ENCODE measurements around the gene TRMT10C. TPM values are rescaled to one million over a fixed set of nuclear protein-coding genes. Genes with fewer than 3 reads are reported as not detected.
"Not testable (repeated sequence)": the region's sequence is repeated elsewhere in the genome, so short reads cannot be mapped to it uniquely, and the experiment has no call there.

Gene TRMT10C
- total RNA-seq, 2 donors from 2014 or later, result 11.6 to 20.5 TPM

DNA sequence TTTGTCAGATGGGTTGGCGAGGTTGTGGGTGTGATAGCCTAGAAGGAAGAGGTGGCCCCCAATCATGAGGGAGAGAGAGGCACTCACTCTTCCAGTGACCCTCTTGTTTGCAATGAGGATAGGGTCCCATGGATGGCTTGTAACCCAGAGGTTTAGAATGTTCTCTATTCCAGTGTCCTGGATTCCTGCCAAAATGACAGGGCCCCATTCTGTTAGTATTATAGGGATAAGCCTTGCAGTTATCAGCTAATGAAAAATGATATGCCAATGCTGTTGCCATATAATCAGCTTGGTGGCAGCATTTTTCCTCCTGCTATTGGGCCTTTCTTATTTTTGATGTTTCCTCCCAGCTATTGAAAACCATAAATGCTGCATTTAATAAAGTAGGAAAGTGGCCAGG, 25.4 kb upstream of the TRMT10C start:
- peaks cover 5 to 19% of the 10 kb centered on the region in 2 donors for H3K4me1 ChIP-seq (ENCODE audit: control insufficient read depth in 1 of 2, low read depth in 2 of 2)
- TF ChIP-seq, protein P1, sequence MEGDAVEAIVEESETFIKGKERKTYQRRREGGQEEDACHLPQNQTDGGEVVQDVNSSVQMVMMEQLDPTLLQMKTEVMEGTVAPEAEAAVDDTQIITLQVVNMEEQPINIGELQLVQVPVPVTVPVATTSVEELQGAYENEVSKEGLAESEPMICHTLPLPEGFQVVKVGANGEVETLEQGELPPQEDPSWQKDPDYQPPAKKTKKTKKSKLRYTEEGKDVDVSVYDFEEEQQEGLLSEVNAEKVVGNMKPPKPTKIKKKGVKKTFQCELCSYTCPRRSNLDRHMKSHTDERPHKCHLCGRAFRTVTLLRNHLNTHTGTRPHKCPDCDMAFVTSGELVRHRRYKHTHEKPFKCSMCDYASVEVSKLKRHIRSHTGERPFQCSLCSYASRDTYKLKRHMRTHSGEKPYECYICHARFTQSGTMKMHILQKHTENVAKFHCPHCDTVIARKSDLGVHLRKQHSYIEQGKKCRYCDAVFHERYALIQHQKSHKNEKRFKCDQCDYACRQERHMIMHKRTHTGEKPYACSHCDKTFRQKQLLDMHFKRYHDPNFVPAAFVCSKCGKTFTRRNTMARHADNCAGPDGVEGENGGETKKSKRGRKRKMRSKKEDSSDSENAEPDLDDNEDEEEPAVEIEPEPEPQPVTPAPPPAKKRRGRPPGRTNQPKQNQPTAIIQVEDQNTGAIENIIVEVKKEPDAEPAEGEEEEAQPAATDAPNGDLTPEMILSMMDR (IDR thresholded peaks at IDR 0.05), result no peak

DNA sequence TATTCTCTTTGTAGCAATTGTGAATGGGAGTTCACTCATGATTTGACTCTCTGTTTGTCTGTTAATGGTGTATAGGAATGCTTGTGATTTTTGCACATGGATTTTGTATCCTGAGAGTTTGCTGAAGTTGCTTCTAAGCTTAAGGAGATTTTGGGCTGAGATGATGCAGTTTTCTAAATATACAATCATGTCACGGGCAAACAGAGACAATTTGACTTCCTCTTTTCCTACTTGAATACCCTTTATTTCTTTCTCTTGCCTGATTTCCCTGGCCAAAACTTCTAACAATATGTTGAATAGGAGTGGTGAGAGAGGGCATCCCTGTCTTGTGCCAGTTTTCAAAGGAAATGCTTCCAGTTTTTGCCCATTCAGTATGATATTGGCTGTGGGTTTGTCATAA, 24.7 kb upstream of the TRMT10C start:
- H3K36me3 ChIP-seq; H3K4me3 ChIP-seq; ATAC-seq (ENCODE audit: insufficient number of reproducible peaks, low FRiP score, low read depth); H3K27ac ChIP-seq; H3K9me3 ChIP-seq; DNase-seq (ENCODE audit: low spot score); H3K27me3 ChIP-seq (replicated peaks; ENCODE audit: insufficient read depth): not testable (repeated sequence)
- peaks cover 5 to 19% of the 10 kb centered on the region in 2 donors for H3K4me1 ChIP-seq (ENCODE audit: control insufficient read depth in 1 of 2, low read depth in 2 of 2)

More for the DNA sequence above, 25.4 kb upstream of the TRMT10C start:
- DNase-seq (ENCODE audit: low spot score), result no peak
- no peak overlapping the region for H3K4me3 ChIP-seq
- no peaks in the 10 kb centered on the region for H3K27me3 ChIP-seq (replicated peaks; ENCODE audit: insufficient read depth)
- ATAC-seq (ENCODE audit: insufficient number of reproducible peaks, low FRiP score, low read depth), result no peak
- H3K9me3 ChIP-seq, result no peaks in the 10 kb centered on the region
- H3K27ac ChIP-seq, result no peak overlapping the region
- no peaks in the 10 kb centered on the region for H3K36me3 ChIP-seq

DNA sequence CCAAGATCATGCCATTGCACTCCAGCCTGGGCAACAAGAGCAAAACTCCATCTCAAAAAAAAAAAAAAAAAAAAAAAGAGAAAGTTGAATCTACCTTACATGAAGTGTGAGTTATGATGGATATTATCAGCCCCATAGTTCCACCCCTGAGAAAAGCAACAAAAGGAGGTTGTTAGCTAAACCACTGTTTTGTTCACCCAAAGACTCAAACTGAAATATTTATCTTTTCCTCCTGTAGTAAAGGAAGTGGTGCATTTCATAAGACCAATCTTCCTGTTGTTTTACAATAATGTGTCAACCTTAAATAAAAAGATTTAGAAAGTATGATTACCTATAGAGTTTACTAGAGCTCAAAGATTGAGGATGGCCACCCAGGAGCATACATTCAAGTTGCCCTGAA, 18.7 kb upstream of the TRMT10C start:
- no peak overlapping the region for H3K27ac ChIP-seq
- no peaks in the 10 kb centered on the region for H3K4me1 ChIP-seq (ENCODE audit: control insufficient read depth in 1 of 2, low read depth in 2 of 2)
- no peaks in the 10 kb centered on the region for H3K9me3 ChIP-seq
- no peak overlapping the region for H3K4me3 ChIP-seq
- DNase-seq (ENCODE audit: low spot score), result no peak
- TF ChIP-seq, protein P1 (IDR thresholded peaks at IDR 0.05), result no peak
- H3K27me3 ChIP-seq (replicated peaks; ENCODE audit: insufficient read depth), result no peaks in the 10 kb centered on the region
- no peaks in the 10 kb centered on the region for H3K36me3 ChIP-seq
- no peak for ATAC-seq (ENCODE audit: insufficient number of reproducible peaks, low FRiP score, low read depth)

DNA sequence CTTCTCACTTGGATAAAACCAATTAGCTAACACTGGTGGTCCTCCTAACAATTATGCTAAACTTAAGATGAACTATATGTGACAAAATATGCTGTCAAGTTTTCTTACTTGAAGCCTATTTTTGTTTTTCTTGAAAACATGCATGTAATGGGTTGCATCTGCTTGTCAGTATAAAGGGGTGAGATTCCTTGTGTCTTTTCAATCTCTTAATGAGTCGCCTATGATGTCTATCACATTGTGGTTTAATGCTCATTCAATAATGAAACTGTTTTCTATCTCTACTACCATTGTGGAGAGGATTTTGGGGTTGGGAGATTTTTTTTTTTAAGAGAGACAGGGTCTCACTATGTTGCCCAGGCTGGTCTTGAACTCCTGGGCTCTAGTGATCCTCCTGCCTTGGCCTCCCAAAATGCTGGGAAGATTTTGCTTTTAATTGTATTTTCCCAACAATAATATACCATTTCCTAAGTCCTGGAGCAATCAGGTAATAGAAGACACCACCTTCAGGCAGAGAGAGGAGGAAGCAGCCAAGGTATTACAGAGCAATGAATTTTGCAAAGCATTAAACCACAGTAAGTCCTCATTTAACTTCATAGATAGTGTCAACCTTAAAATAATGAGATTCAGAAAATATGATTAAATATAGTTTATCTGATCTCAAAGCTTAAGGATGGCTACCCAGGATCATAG, 17.4 kb upstream of the TRMT10C start:
- Histone ChIP-seq H3K36me3 (no peaks in the 10 kb centered on the region), H3K4me3 (no peak overlapping the region), H3K4me1 (ENCODE audit: control insufficient read depth in 1 of 2, low read depth in 2 of 2) (no peaks in the 10 kb centered on the region), H3K27me3 (replicated peaks; ENCODE audit: insufficient read depth) (no peaks in the 10 kb centered on the region), H3K9me3 (no peaks in the 10 kb centered on the region), H3K27ac (no peak overlapping the region)
- TF ChIP-seq, protein P1 (IDR thresholded peaks at IDR 0.05), result no peak
- DNase-seq (ENCODE audit: low spot score), result no peak
- ATAC-seq (ENCODE audit: insufficient number of reproducible peaks, low FRiP score, low read depth), result no peak

DNA sequence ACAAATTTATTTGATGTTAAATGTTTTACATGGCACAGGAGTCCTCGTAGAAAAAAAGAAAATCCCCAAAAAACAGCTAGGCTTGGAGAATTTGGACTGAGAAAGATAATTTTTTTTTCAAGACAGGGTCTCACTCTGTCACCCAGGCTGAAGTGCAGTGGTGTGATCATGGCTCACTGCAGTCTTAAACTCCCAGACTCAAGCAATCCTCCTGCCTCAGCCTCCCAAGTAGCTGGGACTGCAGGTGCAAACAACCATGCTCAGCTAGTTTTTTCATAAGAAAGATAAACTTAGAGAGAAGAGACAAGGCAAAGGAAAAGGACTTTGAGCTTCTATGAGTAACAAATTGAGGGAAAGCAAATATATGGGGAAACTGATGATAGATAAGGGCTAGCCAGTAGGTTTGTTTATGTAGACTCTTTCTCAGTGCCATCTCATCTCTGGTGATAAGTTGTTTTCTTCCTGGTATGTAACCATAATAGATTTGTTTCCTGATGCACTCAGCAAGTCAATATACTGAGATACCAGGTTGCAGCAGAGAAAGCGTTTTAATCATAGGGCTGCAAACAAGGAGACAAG, 13.1 kb upstream of the TRMT10C start:
- DNase-seq (ENCODE audit: low spot score), result no peak
- H3K36me3 ChIP-seq, result no peaks in the 10 kb centered on the region
- H3K27ac ChIP-seq, result no peak overlapping the region
- TF ChIP-seq, protein P1 (IDR thresholded peaks at IDR 0.05), result no peak
- H3K4me3 ChIP-seq, result no peak overlapping the region
- H3K9me3 ChIP-seq, result no peaks in the 10 kb centered on the region
- ATAC-seq (ENCODE audit: insufficient number of reproducible peaks, low FRiP score, low read depth), result no peak
- no peaks in the 10 kb centered on the region for H3K27me3 ChIP-seq (replicated peaks; ENCODE audit: insufficient read depth)
- no peaks in the 10 kb centered on the region for H3K4me1 ChIP-seq (ENCODE audit: control insufficient read depth in 1 of 2, low read depth in 2 of 2)

Data from thoracic aorta (tissue), 2 donors.